Measurements from ENCODE around the gene HOXA6. TPM values are rescaled to one million over a fixed set of nuclear protein-coding genes. Genes with fewer than 3 reads are reported as not detected.
A peak's percentile ranks its signal among the peaks of the same experiment; 100 is the strongest.

The HOXA6 gene
- polyA plus RNA-seq, 1 experiment, result 1.2 TPM

- Histone ChIP-seq H3K27ac (ENCODE audit: low read depth, low read length) (no peak overlapping the region), H3K4me3 (ENCODE audit: low read depth, low read length) (peak overlapping the region; percentile 58; the same call in 1 of the 2 replicates), H3K9me3 (ENCODE audit: control insufficient read depth, insufficient read depth, low read length) (peaks cover 24% of the 10 kb centered on the region; the same call in 1 of the 2 replicates), H3K27me3 (ENCODE audit: control insufficient read depth, insufficient read depth, low read length) (peaks cover 72% of the 10 kb centered on the region)
- no peak for TF ChIP-seq CTCF (IDR thresholded peaks at IDR 0.05; ENCODE audit: low read depth, low read length)
- ChIA-PET CTCF (interaction anchor here (0.6 to 2.0 kb wide), 3 partner anchors 14 to 1273 kb away, joined by 3 to 16 read pairs (median 5); no protein-coding TSS in a partner anchor), POLR2A (no interaction called here)
- no peak for DNase-seq (ENCODE audit: low read depth, low spot score)
Measured at GRCh38 chr7:27165996-27166530, 18.5 kb upstream of the HOXA6 start.

- peaks cover 24% of the 10 kb centered on the region; the same call in 1 of the 2 replicates for H3K9me3 ChIP-seq (ENCODE audit: control insufficient read depth, insufficient read depth, low read length)
- CTCF ChIA-PET, result interaction anchor here (0.6 to 2.0 kb wide), 3 partner anchors 14 to 1272 kb away, joined by 3 to 16 read pairs (median 5); no protein-coding TSS in a partner anchor
- peaks cover 66% of the 10 kb centered on the region for H3K27me3 ChIP-seq (ENCODE audit: control insufficient read depth, insufficient read depth, low read length)
- H3K27ac ChIP-seq (ENCODE audit: low read depth, low read length), result no peak within 1 kb of the TSS
- POLR2A ChIA-PET, result no interaction called here
- peak within 1 kb of the TSS; percentile 58 for H3K4me3 ChIP-seq (ENCODE audit: low read depth, low read length)
- no peak for TF ChIP-seq CTCF (IDR thresholded peaks at IDR 0.05; ENCODE audit: low read depth, low read length)
- DNase-seq (ENCODE audit: low read depth, low spot score), result no peak
Measured at GRCh38 chr7:27165089-27165995, 17.8 kb upstream of the HOXA6 start, which contains the start of gene HOXA9. TSS of gene HOXA9 (minus strand) at chr7:27165537. CDS start at chr7:27165457, 80 bp downstream.

GRCh38 chr7:27164367-27165088 lies 17.0 kb upstream of the HOXA6 start:
- ChIA-PET CTCF (no interaction called here), POLR2A (no interaction called here)
- TF ChIP-seq CTCF (IDR thresholded peaks at IDR 0.05; ENCODE audit: low read depth, low read length), result peak; percentile 18; the same call in 1 of the 2 replicates
- Histone ChIP-seq H3K4me3 (ENCODE audit: low read depth, low read length) (peak overlapping the region; percentile 58), H3K27me3 (ENCODE audit: control insufficient read depth, insufficient read depth, low read length) (peaks cover 62% of the 10 kb centered on the region), H3K27ac (ENCODE audit: low read depth, low read length) (no peak overlapping the region), H3K9me3 (ENCODE audit: control insufficient read depth, insufficient read depth, low read length) (peaks cover 28% of the 10 kb centered on the region; the same call in 1 of the 2 replicates)
- DNase-seq (ENCODE audit: low read depth, low spot score), result no peak

GRCh38 chr7:27164045-27164366 lies 16.4 kb upstream of the HOXA6 start:
- no peak for DNase-seq (ENCODE audit: low read depth, low spot score)
- Histone ChIP-seq H3K4me3 (ENCODE audit: low read depth, low read length) (peak overlapping the region; percentile 58), H3K27me3 (ENCODE audit: control insufficient read depth, insufficient read depth, low read length) (peaks cover 57% of the 10 kb centered on the region), H3K9me3 (ENCODE audit: control insufficient read depth, insufficient read depth, low read length) (peaks cover 26% of the 10 kb centered on the region; the same call in 1 of the 2 replicates), H3K27ac (ENCODE audit: low read depth, low read length) (no peak overlapping the region)
- TF ChIP-seq CTCF (IDR thresholded peaks at IDR 0.05; ENCODE audit: low read depth, low read length), result no peak
- CTCF ChIA-PET, result interaction anchor here (3.7 to 3.8 kb wide), 2 partner anchors 483 to 793 kb away, joined by 30 to 171 read pairs; no protein-coding TSS in a partner anchor
- POLR2A ChIA-PET, result no interaction called here
